HTR-8/SVneo (cell line): ENCODE results near the gene EGLN1.

Experiments used
- DNase-seq: peaks from one replicate; pipeline ENCODE4 v3.0.0; 2011; ENCODE audit warnings: low spot score, mixed read lengths; ENCODE audit not compliant: insufficient read length
- FAIRE-seq: peaks from 2 replicates; lab custom pipeline; 2011; peaks lifted over from hg19 to GRCh38; lab: Jason Lieb, UNC

Gene EGLN1

GRCh38 chr1:231404318-231404717, 17.8 kb downstream of the EGLN1 start:
- FAIRE-seq: no peak
- no peak for DNase-seq

- DNase-seq (no peak), FAIRE-seq (no peak)
Measured at GRCh38 chr1:231401478-231401877, 20.6 kb downstream of the EGLN1 start.

- FAIRE-seq: peak; percentile 4
Measured at GRCh38 chr1:231397886-231398671, 24.0 kb downstream of the EGLN1 start.

GRCh38 chr1:231396643-231397042, 25.4 kb downstream of the EGLN1 start:
- no peak for FAIRE-seq
- DNase-seq: no peak

More at GRCh38 chr1:231397886-231398671, 24.0 kb downstream of the EGLN1 start:
- no peak for DNase-seq

- no peak for FAIRE-seq
- DNase-seq: no peak
Measured at GRCh38 chr1:231395998-231396390, 26.1 kb downstream of the EGLN1 start.

GRCh38 chr1:231395076-231395997, 26.8 kb downstream of the EGLN1 start:
- FAIRE-seq (peak; percentile 59), DNase-seq (peak; percentile 62)

- FAIRE-seq: no peak
Measured at GRCh38 chr1:231393668-231394067, 28.4 kb downstream of the EGLN1 start.

GRCh38 chr1:231392389-231393131, 29.5 kb downstream of the EGLN1 start:
- no peak for FAIRE-seq
- DNase-seq: no peak

More at GRCh38 chr1:231393668-231394067, 28.4 kb downstream of the EGLN1 start:
- DNase-seq: no peak

- DNase-seq (no peak), FAIRE-seq (no peak)
Measured at GRCh38 chr1:231390071-231390470, 32.0 kb downstream of the EGLN1 start.

GRCh38 chr1:231387770-231388669, 34.1 kb downstream of the EGLN1 start:
- FAIRE-seq (no peak), DNase-seq (peak; percentile 54)

GRCh38 chr1:231386466-231386865, 35.6 kb downstream of the EGLN1 start:
- FAIRE-seq (no peak), DNase-seq (no peak)

- DNase-seq: no peak
- no peak for FAIRE-seq
Measured at GRCh38 chr1:231385416-231385748, 36.7 kb downstream of the EGLN1 start.

- DNase-seq (no peak), FAIRE-seq (no peak)
Measured at GRCh38 chr1:231384696-231385415, 37.2 kb downstream of the EGLN1 start.

GRCh38 chr1:231383159-231383860, 38.8 kb downstream of the EGLN1 start:
- DNase-seq: no peak
- no peak for FAIRE-seq

- DNase-seq (no peak), FAIRE-seq (no peak)
Measured at GRCh38 chr1:231382426-231382825, 39.7 kb downstream of the EGLN1 start.

GRCh38 chr1:231381729-231382128, 40.4 kb downstream of the EGLN1 start:
- no peak for FAIRE-seq
- DNase-seq: no peak

- DNase-seq: no peak
- peak; percentile 54 for FAIRE-seq
Measured at GRCh38 chr1:231376875-231377549, 45.1 kb downstream of the EGLN1 start.

GRCh38 chr1:231376101-231376500, 46.0 kb downstream of the EGLN1 start:
- DNase-seq (no peak), FAIRE-seq (no peak)
